Liver (tissue), 9 donors: ENCODE results near the gene ZBTB45. TPM values are rescaled to one million over a fixed set of nuclear protein-coding genes. Genes with fewer than 3 reads are reported as not detected.
A peak's percentile ranks its signal among the peaks of the same experiment; 100 is the strongest.

ENCODE experiments used
- DNase-seq: peaks from one replicate; pipeline ENCODE4 v3.0.0-alpha.2; 2017; ENCODE audit warnings: low spot score
- H3K27ac ChIP-seq, 2 donors: one replicate each; pipeline ENCODE4 v1.7.0; 2013; ENCODE audit warnings: inconsistent platforms in 2 of 2, low read length in 2 of 2, control low read depth in 1 of 2, low read depth in 1 of 2, mild to moderate bottlenecking in 1 of 2
- H3K27me3 ChIP-seq, 4 donors: one replicate each; pipeline versions ENCODE4 v1.6.1 to v1.7.0; 2013; ENCODE audit warnings: low read length in 3 of 4, inconsistent platforms in 1 of 4, mild to moderate bottlenecking in 1 of 4, moderate library complexity in 1 of 4; ENCODE audit not compliant: control insufficient read depth in 4 of 4, insufficient read depth in 4 of 4
- H3K36me3 ChIP-seq, 4 donors: one replicate each; pipeline versions ENCODE4 v1.6.1 to v1.7.0; 2013; ENCODE audit warnings: low read length in 3 of 4, mild to moderate bottlenecking in 3 of 4, low read depth in 1 of 4, moderate library complexity in 1 of 4; ENCODE audit not compliant: control insufficient read depth in 4 of 4, insufficient read depth in 3 of 4
- H3K4me1 ChIP-seq, 4 donors: one replicate each; pipeline versions ENCODE4 v1.6.1 to v1.7.0; 2013; ENCODE audit warnings: low read length in 3 of 4, mild to moderate bottlenecking in 3 of 4, moderate library complexity in 1 of 4; ENCODE audit not compliant: control insufficient read depth in 4 of 4, insufficient read depth in 4 of 4
- H3K4me3 ChIP-seq, 3 donors: one replicate each; pipeline versions ENCODE4 v1.6.1 to v1.7.0; 2013; ENCODE audit warnings: low read length in 3 of 3, control low read depth in 1 of 3, low read depth in 1 of 3, mild to moderate bottlenecking in 1 of 3
- H3K9ac ChIP-seq, 2 donors: one replicate each; pipeline ENCODE4 v1.7.0; 2013; ENCODE audit warnings: low read length in 2 of 2, mild to moderate bottlenecking in 2 of 2, moderate library complexity in 2 of 2, control low read depth in 1 of 2, low read depth in 1 of 2
- H3K9me3 ChIP-seq, 4 donors: one replicate each; pipeline versions ENCODE4 v1.6.1 to v1.7.0; 2013; ENCODE audit warnings: low read length in 3 of 4; ENCODE audit not compliant: control insufficient read depth in 4 of 4
- ATF3 ChIP-seq: IDR thresholded peaks from 2 replicates; pipeline ENCODE4 v1.6.1; 2016; ENCODE audit warnings: antibody characterized with exemption
- CTCF ChIP-seq: fragments of 150-350 bp; IDR thresholded peaks from 2 replicates; pipeline ENCODE4 v1.5.1; 2017; ENCODE audit warnings: improper control_type of control experiment, low read depth, low read length; ENCODE audit not compliant: missing input control
- EGR1 ChIP-seq, 2 donors: IDR thresholded peaks; 2 replicates each; pipeline ENCODE4 v1.6.1; 2016 to 2018; ENCODE audit warnings: antibody characterized with exemption in 2 of 2, low read depth in 2 of 2
- FOXA2 ChIP-seq: IDR thresholded peaks from 2 replicates; pipeline ENCODE4 v1.6.1; 2016; ENCODE audit warnings: antibody characterized with exemption
- GABPA ChIP-seq, 2 donors: IDR thresholded peaks in 1 of 2; conservative IDR thresholded peaks in 1 of 2; 2 replicates each; pipeline ENCODE4 v1.6.1; 2016; ENCODE audit warnings: antibody characterized with exemption in 2 of 2, mild to moderate bottlenecking in 1 of 2, moderate library complexity in 1 of 2
- HNF4A ChIP-seq, 2 donors: conservative IDR thresholded peaks; 2 replicates each; pipeline ENCODE4 v1.6.1; 2016; ENCODE audit warnings: antibody characterized with exemption in 2 of 2, mild to moderate bottlenecking in 2 of 2
- HNF4G ChIP-seq: IDR thresholded peaks from 2 replicates; pipeline ENCODE4 v1.6.1; 2016; ENCODE audit warnings: antibody characterized with exemption
- JUND ChIP-seq, 2 donors: IDR thresholded peaks; 2 replicates each; pipeline ENCODE4 v1.6.1; 2016; ENCODE audit warnings: antibody characterized with exemption in 2 of 2
- MAX ChIP-seq: IDR thresholded peaks from 2 replicates; pipeline ENCODE4 v1.6.1; 2016; ENCODE audit warnings: antibody characterized with exemption
- NR2F2 ChIP-seq: IDR thresholded peaks from 2 replicates; pipeline ENCODE4 v1.6.1; 2016; ENCODE audit warnings: antibody characterized with exemption
- RAD21 ChIP-seq, 2 donors: IDR thresholded peaks; 2 replicates each; pipeline ENCODE4 v1.6.1; 2016; ENCODE audit warnings: antibody characterized with exemption in 2 of 2, mild to moderate bottlenecking in 2 of 2
- REST ChIP-seq: IDR thresholded peaks from 2 replicates; pipeline ENCODE4 v1.6.1; 2016; ENCODE audit warnings: antibody characterized with exemption, mild to moderate bottlenecking
- SP1 ChIP-seq: IDR thresholded peaks from 2 replicates; pipeline ENCODE4 v1.6.1; 2018; ENCODE audit warnings: antibody characterized with exemption, mild to moderate bottlenecking
- TAF1 ChIP-seq: conservative IDR thresholded peaks from 2 replicates; pipeline ENCODE4 v1.6.1; 2016; ENCODE audit warnings: antibody characterized with exemption, mild to moderate bottlenecking
- YY1 ChIP-seq: IDR thresholded peaks from 2 replicates; pipeline ENCODE4 v1.6.1; 2016; ENCODE audit warnings: antibody characterized with exemption, mild to moderate bottlenecking
- WGBS: extraction: QIAGEN DNeasy Blood & Tissue Kit; methylation state at CpG from one replicate; pipeline ENCODE4 v1.1.7; 2013; 5-methylcytosine and 5-hydroxymethylcytosine counted together
- polyA plus RNA-seq, 2 donors: library from polyadenylated mRNA; stranded (reverse) in 1 of 2; unstranded in 1 of 2; fragments of 200-250 nt in 1 of 2; fragments of >200 nt in 1 of 2; fragmentation: Nextera tagmentation in 1 of 2; extraction: Ambion mirVana in 1 of 2; gene quantifications; one replicate each; pipeline versions ENCODE4 v1.2.1 to v1.2.3, GENCODE V29; 2013 to 2015
- total RNA-seq, 2 donors: library from RNA; depleted of rRNA; stranded (reverse); fragments of >200 nt; gene quantifications; one replicate each; pipeline ENCODE4 v1.2.3, GENCODE V29; 2014
- donor health status: healthy.
- donor health status: healthy.
- donor health status: healthy.
- donor health status: healthy.
- donor health status: healthy.

Gene ZBTB45
- total and polyA plus RNA-seq, 4 donors = 2.1 to 4.0 (median 2.7) TPM

GRCh38 chr19:58474997-58475713 lies 44.5 kb downstream of the ZBTB45 start:
- no peaks in the 10 kb centered on the region for H3K9me3 ChIP-seq
- H3K4me3 ChIP-seq = peak overlapping the region; percentile 62 to 78 (median 62)
- peak overlapping the region in 1 of 2 donors; percentile 61 for H3K9ac ChIP-seq
- H3K36me3 ChIP-seq = peaks cover 0 to 13% (median 3%) of the 10 kb centered on the region in 4 donors
- 24% methylated on average over 27 of the region's 27 CpGs for WGBS
- TF ChIP-seq HNF4G (no peak), CTCF (no peak), JUND (IDR thresholded peaks at IDR 0.05) (no peak), RAD21 (IDR thresholded peaks at IDR 0.05) (no peak), REST (no peak), MAX (no peak), ATF3 (no peak), EGR1 (IDR thresholded peaks at IDR 0.05; ENCODE audit: low read depth in 2 of 2) (no peak), FOXA2 (no peak), GABPA (IDR thresholded peaks at IDR 0.05 in 1 of 2, conservative IDR thresholded peaks at IDR 0.05 in 1 of 2) (no peak), TAF1 (no peak)
- H3K27ac ChIP-seq = peak overlapping the region; percentile 87 to 88
- DNase-seq = no peak
- peaks cover 5 to 21% (median 15%) of the 10 kb centered on the region in 4 donors for H3K4me1 ChIP-seq
- H3K27me3 ChIP-seq = no peaks in the 10 kb centered on the region

GRCh38 chr19:58474291-58474996 lies 45.2 kb downstream of the ZBTB45 start:
- no peak overlapping the region for H3K4me3 ChIP-seq
- DNase-seq = no peak
- H3K36me3 ChIP-seq = peaks cover 0 to 11% (median 4%) of the 10 kb centered on the region in 4 donors
- no peaks in the 10 kb centered on the region for H3K27me3 ChIP-seq
- TF ChIP-seq YY1 (no peak), GABPA (IDR thresholded peaks at IDR 0.05 in 1 of 2, conservative IDR thresholded peaks at IDR 0.05 in 1 of 2) (no peak), NR2F2 (no peak), MAX (no peak), RAD21 (IDR thresholded peaks at IDR 0.05) (no peak), ATF3 (no peak), SP1 (no peak), REST (no peak), CTCF (no peak), HNF4G (no peak), HNF4A (conservative IDR thresholded peaks at IDR 0.05) (no peak)
- no peaks in the 10 kb centered on the region for H3K9me3 ChIP-seq
- H3K4me1 ChIP-seq = peaks cover 5 to 21% (median 15%) of the 10 kb centered on the region in 4 donors
- no peak overlapping the region for H3K27ac ChIP-seq
- no peak overlapping the region for H3K9ac ChIP-seq
- 87% methylated on average over 12 of the region's 12 CpGs for WGBS
